Measurements from ENCODE around the gene HRG. TPM values are rescaled to one million over a fixed set of nuclear protein-coding genes. Genes with fewer than 3 reads are reported as not detected.

HRG gene
- total and polyA plus RNA-seq, 8 donors, result not detected

DNA sequence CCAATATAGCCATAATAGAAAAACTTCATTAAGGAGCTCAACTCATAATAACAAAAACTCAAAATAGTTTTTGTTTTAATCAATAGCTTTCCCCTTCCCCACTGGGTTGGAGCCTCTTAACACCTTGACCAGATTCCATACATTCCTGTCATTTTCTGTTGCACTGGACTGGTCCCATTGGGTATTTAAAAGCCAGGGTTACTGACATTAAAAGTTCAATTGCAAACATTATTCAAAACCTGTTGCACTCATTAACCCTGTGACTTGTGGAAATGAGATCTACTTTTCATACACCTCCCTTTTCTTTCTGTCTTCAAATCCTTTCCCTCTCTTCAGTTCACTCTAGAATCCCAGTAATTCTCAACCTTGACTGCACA, 1.7 kb upstream of the HRG start:
- TF ChIP-seq, protein P1, sequence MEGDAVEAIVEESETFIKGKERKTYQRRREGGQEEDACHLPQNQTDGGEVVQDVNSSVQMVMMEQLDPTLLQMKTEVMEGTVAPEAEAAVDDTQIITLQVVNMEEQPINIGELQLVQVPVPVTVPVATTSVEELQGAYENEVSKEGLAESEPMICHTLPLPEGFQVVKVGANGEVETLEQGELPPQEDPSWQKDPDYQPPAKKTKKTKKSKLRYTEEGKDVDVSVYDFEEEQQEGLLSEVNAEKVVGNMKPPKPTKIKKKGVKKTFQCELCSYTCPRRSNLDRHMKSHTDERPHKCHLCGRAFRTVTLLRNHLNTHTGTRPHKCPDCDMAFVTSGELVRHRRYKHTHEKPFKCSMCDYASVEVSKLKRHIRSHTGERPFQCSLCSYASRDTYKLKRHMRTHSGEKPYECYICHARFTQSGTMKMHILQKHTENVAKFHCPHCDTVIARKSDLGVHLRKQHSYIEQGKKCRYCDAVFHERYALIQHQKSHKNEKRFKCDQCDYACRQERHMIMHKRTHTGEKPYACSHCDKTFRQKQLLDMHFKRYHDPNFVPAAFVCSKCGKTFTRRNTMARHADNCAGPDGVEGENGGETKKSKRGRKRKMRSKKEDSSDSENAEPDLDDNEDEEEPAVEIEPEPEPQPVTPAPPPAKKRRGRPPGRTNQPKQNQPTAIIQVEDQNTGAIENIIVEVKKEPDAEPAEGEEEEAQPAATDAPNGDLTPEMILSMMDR (IDR thresholded peaks at IDR 0.05), result no peak
- TF ChIP-seq POLR2A (IDR thresholded peaks at IDR 0.05), result no peak
- no peak for TF ChIP-seq POLR2AphosphoS5 (IDR thresholded peaks at IDR 0.05)
- TF ChIP-seq EP300 (IDR thresholded peaks at IDR 0.05), result no peak
- H3K36me3 ChIP-seq, result no peaks in the 10 kb centered on the region
- no peak overlapping the region for H3K4me3 ChIP-seq
- intact Hi-C loops (cut with DNase I; ENCODE audit: low total_unique reads), result no loop called here
- no peaks in the 10 kb centered on the region for H3K9me3 ChIP-seq
- H3K27ac ChIP-seq, result no peak overlapping the region
- no peak for DNase-seq
- H3K27me3 ChIP-seq, result peaks cover 0 to 19% (median 0%) of the 10 kb centered on the region in 3 donors
- no peaks in the 10 kb centered on the region for H3K4me1 ChIP-seq

DNA sequence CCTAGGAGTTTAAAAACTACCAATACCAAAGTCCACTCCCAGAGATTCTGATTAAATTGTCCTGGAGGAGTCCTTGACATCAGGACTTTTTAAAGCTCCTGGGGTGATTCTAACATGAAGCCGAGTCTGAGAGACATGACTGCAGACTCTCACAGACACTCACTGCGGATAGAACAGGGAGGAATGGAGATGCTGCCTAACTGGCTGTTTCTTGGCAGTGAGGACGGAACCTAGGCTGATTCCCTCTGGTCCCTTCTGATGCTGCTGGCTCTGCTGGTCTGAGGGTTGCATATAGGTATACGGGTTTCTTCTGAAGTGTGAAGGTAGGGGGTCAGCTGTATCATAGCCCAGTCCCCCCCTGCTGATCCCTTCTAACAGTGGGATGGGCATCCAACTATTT, 1.3 kb upstream of the HRG start:
- no peak overlapping the region for H3K27ac ChIP-seq
- no peaks in the 10 kb centered on the region for H3K9me3 ChIP-seq
- no peak overlapping the region for H3K4me3 ChIP-seq
- H3K4me1 ChIP-seq, result no peaks in the 10 kb centered on the region
- H3K36me3 ChIP-seq, result no peaks in the 10 kb centered on the region
- no peak for DNase-seq
- intact Hi-C loops (cut with DNase I; ENCODE audit: low total_unique reads), result no loop called here
- TF ChIP-seq, protein P1 (IDR thresholded peaks at IDR 0.05), result no peak
- peaks cover 0 to 19% (median 0%) of the 10 kb centered on the region in 3 donors for H3K27me3 ChIP-seq
- WGBS, 5 donors, result 46 to 69% (median 53%) methylated on average over 4 of the region's 4 CpGs

DNA sequence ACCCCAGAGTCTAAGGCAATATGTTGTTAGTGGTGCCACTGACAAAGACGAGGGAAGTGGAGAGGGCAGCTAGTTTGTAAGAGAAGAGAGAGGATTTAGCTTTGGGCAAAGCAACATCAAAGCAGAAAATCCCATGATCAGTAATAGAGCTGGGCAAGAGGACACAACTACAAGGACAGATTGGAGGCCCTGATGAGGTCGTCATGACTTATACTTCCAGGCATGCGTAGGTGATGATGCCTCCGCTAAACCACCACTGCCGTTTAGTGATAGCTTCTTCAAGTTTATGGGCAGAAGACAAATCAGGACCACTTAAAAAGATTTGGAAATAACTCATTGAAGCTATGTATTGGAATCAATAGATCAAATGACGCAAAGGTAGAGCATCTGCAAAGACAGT, 2.6 kb downstream of the HRG start:
- Histone ChIP-seq H3K4me1 (no peaks in the 10 kb centered on the region), H3K9me3 (no peaks in the 10 kb centered on the region), H3K27ac (no peak overlapping the region), H3K27me3 (peaks cover 0 to 26% (median 0%) of the 10 kb centered on the region in 3 donors), H3K4me3 (no peak overlapping the region), H3K36me3 (no peaks in the 10 kb centered on the region)
- intact Hi-C loops (cut with DNase I; ENCODE audit: low total_unique reads), result no loop called here
- 74 to 76% (median 75%) methylated on average over 6 of the region's 6 CpGs for WGBS, 5 donors
- TF ChIP-seq EP300 (IDR thresholded peaks at IDR 0.05) (no peak), POLR2A (IDR thresholded peaks at IDR 0.05) (no peak), POLR2AphosphoS5 (IDR thresholded peaks at IDR 0.05) (no peak)
- TF ChIP-seq, protein P1 (IDR thresholded peaks at IDR 0.05), result no peak
- DNase-seq, result no peak

DNA sequence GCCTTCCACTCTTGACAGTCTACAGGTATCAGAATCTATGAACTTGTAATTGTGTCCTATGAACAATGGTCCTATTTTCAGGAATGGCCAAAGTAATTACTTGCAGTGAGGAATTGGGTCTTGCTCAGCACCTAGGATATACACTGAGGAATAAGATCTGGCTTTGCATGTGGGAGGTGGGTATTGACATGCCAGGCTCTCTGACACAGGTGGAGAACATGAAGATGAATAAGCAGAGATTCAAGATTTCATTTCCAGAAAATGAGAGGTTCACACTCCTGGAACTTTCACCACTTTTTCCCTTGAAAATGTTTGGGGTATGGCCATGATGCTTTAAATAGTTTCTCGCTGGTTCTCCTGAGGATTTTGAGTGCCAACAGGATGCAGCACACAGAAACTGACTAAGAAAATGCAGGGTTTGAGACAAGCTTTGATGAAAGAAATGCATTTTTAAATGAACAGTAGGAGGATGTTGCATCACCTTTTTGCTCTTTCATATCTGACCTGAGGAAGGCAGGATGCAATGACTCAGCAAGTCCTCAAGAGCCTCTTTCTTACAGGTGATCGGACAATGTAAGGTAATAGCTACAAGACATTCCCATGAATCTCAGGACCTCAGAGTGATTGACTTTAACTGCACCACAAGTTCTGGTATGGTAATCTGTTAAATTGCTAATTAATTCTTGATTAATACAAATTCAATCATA, 3.7 kb downstream of the HRG start:
- TF ChIP-seq POLR2AphosphoS5 (IDR thresholded peaks at IDR 0.05), result no peak
- TF ChIP-seq EP300 (IDR thresholded peaks at IDR 0.05), result no peak
- TF ChIP-seq POLR2A (IDR thresholded peaks at IDR 0.05), result no peak
- TF ChIP-seq, protein P1 (IDR thresholded peaks at IDR 0.05), result no peak
- H3K27me3 ChIP-seq, result peaks cover 0 to 28% (median 0%) of the 10 kb centered on the region in 3 donors
- H3K36me3 ChIP-seq, result no peaks in the 10 kb centered on the region
- H3K9me3 ChIP-seq, result no peaks in the 10 kb centered on the region
- intact Hi-C loops (cut with DNase I; ENCODE audit: low total_unique reads), result no loop called here
- H3K4me3 ChIP-seq, result no peak overlapping the region
- H3K4me1 ChIP-seq, result no peaks in the 10 kb centered on the region
- DNase-seq, result no peak
- H3K27ac ChIP-seq, result no peak overlapping the region
- 77 to 91% (median 87%) methylated on average over 2 of the region's 2 CpGs for WGBS, 5 donors
